GM18499 (cell line): Measurements from ENCODE around the gene MADCAM1.

Experiments used
- ATAC-seq: cut with Tn5 transposase; IDR thresholded peaks from one replicate; pipeline ENCODE4 v1.9.1; 2021; ENCODE audit warnings: moderate number of reproducible peaks; ENCODE audit not compliant: insufficient read depth, unreplicated experiment

MADCAM1 gene

DNA sequence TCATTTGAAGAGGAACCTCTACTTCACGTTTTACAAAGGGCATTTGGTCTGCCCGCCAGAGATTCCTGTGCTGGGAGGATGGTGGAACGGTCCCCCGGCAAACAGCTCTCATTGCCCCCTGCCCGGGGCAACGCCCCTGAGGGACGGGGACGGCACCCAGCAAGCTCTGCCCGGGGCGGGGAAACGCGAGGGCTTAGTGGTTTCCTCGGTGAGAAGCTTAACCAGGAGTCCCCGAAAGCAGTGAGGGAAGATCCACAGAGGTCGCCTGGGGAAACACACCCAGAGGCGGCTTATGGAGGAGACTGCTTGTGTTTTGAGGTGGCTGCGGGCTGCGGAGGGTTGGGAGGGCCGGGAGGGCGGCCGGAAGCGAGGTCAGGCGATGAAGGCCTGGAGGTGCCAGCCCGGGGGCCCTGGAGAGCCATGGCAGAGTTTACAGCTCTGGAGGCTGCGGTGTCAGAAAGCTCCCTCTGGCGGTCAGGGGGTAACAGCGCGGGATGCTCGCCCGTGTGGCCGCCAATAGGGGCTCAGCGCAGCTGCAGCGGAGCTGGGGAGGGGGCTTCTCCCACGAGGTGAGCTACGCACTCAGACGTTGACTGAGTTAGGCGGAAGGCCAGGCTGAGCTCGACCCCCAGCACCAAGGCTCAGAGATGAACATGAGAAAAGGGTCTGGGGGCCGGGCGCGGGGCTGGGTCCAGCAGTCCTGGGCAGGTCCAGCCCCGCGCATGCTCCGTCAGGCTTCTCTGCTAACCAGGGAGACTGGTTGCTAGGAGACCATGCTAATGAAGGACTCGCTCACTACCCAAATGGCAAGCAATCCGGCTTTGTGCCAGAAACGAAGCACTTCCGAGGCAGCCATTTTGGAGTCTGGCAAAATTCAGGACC lies 10.4 kb downstream of the MADCAM1 start:
- peak; percentile 54 for ATAC-seq

DNA sequence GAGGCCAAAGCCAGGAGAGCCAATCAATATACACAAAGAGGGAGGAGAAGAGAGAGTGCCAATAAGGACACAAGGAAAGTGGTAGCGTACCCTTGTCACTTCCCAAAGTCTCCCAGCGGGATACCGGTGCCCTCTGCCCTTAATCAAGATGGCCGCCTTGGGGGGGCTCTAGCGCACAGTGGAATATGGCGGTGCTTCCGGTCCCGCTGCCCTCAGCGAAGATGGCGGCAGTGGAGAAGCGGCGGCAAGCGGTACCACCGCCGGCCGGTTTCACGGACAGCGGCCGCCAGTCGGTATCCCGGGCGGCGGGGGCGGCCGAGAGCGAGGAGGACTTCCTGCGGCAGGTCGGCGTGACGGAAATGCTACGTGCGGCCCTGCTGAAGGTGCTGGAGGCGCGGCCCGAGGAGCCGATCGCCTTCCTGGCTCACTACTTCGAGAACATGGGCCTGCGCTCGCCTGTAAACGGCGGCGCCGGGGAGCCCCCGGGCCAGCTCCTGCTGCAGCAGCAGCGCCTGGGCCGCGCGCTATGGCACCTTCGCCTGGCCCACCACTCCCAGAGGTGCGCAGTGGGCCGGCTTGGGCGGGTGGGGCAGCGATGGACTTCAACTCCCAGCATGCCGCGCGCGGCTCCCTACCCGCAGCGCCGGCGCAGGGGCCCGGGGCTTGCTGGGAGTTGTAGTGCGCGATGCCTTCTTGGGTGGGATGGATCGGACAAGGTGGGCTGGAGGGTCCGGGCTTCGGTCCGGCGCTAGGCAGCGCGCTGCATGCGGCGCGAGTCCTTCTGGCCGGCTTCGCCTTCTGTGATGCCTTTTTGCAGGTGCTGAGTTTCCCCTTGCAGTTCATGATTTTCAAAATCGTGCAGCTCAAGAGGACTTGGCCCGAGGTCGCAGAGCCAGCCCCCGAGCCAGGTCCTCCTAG lies 11.3 kb downstream of the MADCAM1 start, which contains the start of gene TPGS1:
TPGS1 (plus strand) TSS at position 212 of the 918 bp plus-strand sequence; CDS start at position 222, 10 bp downstream.
- peak; percentile 29 for ATAC-seq

DNA sequence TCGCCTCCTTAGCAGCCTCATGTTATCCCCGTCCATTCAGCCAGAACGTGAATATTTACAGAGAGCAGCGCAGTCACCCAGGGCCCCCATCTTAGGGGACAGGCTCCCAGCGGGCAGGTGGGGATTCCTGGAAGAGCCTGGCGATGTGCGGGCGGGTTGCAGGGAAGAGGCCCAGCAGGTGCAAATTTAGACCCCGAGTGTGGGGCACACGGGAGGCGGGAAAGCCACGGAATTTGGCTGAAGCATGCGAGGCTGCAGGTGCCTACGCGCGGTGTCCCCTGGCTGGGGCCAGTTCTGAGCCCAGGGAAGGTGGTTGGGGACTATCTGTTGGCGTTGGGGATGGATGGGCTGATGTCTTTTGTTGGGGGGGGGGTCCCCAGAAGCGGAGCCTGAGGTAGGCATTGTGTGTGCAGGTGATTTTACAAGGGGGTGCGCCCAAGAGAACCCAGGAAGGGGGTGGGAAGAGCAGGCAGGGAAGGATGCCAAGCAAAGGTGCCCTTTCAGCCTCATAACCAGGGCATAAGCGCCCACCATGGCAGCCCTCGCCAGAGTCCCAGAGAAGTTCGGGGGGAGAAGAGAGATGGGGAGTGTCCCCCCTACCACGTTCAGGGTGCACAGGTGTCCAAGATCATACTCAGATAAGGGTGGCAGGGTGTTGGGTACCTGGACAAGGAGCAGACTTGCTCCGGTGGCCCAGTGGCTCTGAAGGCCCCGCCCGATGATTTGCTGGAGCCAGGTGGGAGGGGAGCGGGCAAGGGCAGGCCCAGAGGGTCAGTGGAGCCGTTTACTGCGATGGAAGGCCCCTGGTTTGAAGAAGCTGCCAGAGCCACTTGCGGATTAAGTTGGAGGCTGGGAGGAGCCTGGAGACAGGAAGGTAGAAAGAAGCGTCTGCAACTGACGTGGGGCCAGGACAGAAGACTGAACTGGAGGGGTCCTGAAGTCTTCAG lies 12.2 kb downstream of the MADCAM1 start:
- no peak for ATAC-seq

DNA sequence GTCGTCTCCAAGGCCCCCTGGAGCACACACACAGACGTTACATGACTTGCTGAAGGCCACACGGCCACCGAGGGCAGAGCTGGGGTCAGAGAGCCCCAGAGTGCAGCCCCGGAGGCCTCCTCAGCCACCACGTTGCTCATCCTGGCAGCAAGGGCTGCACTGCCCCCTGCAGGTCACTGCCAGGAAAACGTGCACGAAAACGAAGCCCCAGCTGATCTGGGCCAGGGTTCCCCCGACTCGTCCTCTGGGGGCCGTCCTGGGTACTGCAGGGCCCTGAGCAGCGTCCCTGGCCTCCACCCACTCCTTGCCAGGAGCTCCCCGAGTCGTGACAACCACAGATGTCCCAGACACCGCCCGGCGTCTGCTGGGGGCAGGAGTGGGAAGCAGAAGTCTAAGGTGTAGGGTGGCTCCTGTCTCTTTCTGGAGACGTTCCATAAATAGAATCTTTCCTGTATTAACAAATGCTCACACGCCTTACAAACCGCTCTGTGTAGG lies 14.4 kb downstream of the MADCAM1 start:
- no peak for ATAC-seq

DNA sequence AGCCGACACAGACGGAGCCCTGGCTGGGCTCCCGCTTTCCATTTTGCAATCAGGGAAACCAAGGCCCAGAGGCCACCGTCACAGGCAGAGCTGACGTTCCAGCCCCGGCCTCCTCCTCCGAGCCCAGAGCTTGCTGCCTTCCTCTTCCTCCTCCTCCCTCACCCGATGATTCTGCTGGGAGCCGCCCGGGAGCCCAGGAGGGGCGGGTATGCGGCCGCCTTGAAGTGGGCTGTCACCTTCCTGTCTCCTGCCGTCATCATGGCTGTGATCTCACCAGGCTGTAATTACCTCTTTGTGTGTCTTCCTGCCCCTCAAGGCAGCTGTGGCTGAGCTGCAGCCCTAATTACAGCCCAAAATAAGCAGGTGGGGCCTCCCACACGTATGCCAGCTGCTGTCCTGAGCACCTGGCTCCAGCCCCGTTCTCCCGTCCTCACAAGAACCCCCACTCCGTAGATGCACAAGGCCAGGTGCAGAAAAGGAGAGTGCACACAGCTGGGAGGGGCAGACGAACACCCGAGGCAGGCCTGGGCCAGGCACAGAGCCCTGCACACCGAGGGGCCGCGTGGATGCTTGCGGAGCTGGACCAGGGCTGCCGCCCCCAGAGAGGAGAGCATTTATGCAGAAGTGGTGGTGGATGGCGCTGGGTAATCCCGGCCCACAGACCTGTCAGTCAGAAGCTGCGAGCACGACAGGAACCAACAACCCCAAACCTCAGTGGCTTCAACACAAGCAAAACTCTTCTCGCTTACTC lies 15.0 kb downstream of the MADCAM1 start:
- ATAC-seq, result no peak

DNA sequence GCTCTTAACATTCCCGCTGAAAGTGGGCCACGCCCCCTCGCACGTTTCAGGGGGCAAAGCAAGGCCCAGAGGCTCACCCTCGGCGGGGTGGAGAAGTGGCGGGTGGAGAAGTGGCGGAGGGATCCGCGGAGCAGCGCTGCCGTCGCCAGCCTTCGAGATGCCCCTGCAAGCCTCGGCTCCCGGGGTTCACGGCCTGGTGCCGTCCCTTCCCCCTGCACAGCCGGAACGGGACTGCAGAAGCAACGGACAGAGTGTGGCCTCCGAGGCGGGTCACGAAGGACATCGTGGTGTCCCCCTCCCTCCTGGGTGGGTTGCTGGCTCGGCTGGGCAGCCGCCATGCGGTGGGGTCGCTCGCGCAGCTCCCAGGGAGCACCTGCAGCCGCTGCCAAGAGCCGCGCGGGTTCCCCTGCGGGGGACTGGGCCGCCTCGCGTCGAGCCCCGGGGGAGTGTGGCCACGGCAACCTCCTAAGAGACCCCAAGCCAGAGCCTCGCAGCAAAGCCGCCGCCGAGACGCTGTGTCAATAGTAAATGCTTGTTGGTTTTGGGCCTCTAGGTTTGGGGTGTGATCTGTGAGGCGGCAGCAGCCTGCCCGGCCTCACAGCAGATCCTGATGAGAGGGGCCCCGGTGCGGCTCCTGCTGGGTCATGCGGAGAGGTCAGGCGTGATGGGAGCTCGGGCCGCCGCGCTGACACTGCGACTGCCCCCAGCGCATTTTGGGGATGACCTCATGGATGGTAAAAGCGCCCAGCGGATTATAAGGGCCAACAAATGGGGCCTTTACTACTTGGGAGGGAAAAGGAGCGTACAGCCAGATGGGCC lies 16.5 kb downstream of the MADCAM1 start:
- no peak for ATAC-seq

DNA sequence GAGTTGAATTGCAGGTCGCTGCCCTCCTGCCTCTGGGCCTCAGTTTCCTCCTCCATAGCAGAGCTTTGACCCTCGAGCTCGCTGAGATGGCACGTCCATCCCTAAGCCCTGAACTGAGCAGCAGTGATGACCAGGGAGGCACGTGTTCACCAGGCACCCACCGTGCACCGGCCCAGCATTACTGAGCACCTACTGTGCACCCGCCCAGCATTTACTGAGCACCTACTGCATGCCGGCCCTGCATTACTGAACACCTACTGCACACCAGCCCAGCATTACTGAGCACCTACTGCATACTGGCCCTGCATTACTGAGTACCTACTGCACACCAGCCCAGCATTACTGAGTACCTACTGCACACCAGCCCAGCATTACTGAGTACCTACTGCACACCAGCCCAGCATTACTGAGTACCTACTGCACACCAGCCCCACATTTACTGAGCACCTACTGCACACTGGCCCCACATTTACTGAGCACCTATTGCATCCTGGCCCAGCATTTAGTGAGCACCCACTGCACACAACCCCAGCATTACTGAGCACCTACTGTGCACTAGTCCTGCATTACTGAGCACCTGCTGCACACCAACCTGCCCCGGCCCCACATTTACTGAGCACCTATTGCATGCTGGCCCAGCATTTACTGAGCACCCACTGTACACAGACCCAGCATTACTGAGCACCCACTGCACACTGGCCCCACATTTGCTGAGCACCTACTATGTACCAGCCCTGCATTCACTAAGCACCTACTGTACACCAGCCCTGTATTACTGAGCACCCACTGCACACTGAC lies 17.3 kb downstream of the MADCAM1 start:
- no peak for ATAC-seq

DNA sequence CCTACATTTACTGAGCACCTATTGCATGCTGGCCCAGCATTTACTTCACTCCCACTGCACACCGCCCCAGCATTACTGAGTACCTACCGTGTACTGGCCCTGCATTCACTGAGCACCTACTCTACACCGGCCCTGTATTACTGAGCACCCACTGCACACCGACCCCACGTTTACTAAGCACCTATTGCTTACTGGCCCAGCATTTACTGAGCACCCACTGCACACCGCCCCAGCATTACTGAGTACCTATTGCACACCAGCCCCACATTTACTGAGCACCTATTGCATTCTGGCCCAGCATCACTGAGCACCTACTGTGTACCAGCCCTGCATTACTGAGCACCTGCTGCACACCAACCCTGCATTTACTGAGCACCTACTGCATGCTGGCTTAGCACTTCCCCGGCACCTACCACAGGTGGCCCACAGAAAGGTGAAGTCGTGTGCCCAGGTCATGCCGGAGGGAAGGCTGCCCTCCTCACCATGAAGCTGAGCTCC lies 17.9 kb downstream of the MADCAM1 start:
- ATAC-seq, result no peak

DNA sequence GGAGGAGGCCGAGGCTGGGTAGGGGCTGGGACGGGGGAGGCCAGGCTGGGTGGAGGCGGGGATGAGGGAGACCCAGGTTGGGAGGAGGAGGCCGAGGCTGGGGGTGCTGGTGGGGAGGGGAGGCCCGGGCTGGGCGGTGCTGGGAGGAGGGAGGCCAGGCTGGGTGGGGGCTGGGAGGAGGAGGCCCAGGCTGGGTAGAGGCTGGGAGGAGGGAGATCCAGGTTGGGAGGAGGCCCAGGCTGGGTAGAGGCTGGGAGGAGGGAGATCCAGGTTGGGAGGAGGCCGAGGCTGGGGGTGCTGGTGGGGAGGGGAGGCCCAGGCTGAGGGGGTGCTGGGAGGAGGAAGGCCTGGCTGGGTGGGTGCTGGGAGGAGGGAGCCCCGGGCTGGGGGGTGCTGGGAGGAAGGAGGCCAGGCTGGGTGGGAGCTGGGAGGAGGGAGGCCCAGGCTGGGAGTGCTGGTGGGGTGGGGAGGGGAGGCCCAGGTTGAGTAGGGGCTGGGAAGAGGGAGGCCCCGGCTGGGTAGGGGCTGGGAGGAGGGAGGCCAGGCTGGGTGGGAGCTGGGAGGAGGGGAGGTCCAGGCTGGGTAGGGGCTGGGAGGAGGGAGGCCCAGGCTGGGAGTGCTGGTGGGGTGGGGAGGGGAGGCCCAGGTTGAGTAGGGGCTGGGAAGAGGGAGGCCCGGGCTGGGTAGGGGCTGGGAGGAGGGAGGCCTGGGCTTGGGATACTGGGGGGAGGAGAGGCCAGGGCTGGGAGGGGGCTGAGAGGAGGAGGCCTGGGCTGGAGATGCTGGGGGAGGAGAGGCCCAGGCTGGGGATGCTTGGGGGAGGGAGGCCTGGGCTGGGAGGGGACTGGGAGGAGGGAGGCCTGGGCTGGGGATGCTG lies 21.7 kb downstream of the MADCAM1 start:
- ATAC-seq, result no peak

DNA sequence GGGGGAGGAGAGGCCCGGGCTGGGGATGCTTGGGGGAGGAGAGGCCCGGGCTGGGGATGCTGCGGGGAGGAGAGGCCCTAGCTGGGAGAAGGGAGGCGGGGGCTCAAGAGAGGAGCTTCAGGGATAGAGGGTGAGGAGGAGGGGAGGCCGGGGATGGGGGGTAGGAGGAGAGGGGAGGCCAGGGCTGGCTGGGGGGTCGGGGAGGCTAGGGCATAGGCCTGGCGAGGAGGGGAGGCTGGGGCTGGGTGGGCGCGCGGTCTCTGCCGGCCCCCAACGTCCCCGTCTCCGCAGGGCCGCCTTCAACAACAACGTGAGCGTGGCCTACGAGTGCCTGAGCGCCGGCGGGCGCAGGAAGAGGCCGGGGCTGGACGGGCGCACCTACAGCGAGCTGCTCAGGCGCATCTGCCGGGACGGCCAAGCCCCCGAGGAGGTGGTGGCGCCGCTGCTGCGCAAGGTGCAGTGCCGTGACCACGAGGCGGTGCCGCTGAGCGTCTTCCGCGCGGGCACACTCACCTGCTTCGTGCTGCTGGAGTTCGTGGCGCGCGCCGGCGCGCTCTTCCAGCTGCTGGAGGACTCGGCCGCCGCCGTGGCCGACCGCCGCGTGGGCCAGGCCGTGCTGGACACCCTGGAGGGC lies 22.4 kb downstream of the MADCAM1 start:
- no peak for ATAC-seq

DNA sequence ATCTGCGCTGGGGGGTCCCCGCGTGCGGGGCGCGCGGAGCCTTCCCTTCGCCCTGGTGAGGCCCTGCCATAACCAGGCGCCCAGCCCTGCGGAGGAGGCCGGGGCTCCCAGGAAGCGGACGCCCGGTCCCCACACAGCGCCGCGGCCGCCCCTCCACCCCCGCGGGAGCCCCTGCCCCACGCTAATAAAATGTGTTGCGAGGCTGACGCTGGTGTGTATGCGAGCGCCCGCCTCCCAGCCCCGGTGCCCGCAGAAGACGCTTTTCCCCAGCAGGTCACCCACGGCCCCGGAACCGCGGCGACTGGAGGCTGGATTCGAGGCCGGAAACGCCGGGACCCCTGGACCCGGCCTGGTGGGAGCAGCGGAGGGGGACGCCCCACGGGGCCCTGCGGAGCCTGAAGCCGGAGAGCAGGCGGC lies 23.2 kb downstream of the MADCAM1 start:
- ATAC-seq, result no peak

DNA sequence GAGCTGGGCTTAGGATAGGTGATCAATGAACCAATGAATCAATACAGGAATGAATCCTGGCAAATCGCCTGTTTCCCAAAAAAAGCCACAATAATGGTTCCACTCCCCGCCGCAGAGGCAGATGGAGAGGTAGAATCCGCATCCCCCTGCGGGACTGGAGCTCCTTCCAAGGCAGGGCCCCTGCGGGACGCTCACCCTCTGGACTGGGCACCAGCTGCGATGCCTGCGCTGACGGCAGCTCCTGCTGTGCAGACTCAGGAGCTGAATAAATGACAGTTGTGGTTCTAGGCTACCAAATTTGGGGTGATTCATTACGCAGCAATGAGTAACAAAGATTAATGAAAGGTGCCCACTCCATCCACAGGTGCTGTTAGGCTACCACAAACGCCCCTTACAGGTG lies 26.4 kb downstream of the MADCAM1 start:
- ATAC-seq, result no peak

DNA sequence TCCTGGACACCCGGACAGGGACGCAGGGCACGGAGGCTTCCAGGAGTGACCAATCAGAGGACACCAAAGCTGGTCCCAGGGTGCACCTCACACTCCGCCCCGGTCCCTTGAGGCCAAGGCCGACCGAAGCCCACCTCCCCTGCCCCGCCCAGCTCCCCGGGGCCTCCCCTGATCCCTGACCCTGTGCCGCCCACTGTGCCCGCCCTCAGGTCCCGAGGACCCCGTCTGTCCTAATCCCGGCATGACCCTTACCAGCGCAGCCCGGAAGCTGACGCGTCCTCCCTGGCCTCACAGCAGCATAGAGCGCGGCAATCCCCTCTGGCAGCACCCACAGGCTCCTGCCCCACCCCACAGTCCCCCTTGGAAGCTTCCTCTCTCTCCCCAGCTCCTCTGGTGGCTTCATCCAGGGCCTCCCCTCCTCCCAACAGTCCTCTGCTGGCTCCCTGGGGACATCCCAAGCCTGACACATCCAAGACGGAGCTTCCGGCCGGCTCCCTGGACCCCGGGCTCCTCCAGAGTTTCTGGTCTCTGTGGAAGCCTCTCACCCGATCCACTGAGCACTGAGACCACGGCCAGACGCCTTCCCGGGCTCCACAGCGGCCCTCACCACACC lies 27.9 kb downstream of the MADCAM1 start:
- no peak for ATAC-seq

DNA sequence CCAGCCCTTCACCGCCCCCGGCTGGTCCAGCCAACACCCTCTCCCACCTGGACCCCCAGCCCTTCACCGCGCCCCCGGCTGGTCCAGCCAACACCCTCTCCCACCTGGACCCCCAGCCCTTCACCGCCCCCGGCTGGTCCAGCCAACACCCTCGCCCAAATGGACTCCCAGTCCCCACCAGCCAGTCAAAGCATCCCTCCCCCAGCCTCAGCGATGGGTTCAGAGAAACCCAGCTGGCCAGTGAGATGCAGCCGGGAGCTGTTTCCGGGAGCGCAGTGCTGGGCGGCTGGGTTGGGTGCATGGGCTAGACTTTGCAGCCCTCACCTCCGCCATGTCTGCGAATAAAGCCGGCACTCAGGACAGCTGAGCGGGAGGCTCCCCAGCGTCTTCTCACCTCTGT lies 28.7 kb downstream of the MADCAM1 start:
- ATAC-seq, result no peak

DNA sequence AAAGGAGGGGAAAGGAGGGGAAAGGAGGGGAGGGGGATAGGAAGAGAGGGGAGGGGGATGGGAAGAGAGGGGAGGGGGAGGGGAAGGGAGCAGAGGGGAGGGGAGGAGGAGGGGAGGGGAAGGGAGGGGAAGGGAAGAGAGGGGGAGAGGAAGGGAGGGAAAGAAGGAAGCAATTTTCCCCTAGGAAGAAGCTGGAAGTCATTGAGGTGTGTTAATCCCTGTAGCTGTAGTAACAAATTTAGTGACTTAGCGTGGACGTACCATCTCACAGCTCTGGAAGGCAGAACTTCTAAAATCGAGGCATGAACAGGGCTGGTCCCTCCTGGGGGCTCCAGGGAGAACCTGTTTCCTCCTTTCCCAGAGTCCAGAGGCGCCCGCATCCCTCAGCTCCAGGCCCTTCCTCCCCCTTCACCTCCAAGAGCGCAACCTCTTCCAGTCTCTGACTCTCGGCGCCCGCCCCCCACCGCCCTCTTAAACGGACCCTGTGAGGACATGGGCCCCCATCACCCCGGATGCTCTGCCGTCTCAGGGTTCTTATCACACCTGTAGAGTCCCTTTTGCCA lies 29.7 kb downstream of the MADCAM1 start:
- no peak for ATAC-seq
